Endodermal cell (in vitro differentiated cells): Measurements from ENCODE around the gene HS6ST2. TPM values are rescaled to one million over a fixed set of nuclear protein-coding genes. Genes with fewer than 3 reads are reported as not detected.

Experiments used
- DNase-seq: peaks from one replicate; pipeline ENCODE4 v3.0.0-alpha.2; 2017
- H3K27ac ChIP-seq: 2 replicates; pipeline ENCODE4 v1.5.1; 2013; ENCODE audit warnings: mild to moderate bottlenecking, low read depth, low read length, moderate library complexity
- H3K27me3 ChIP-seq: 2 replicates; pipeline ENCODE4 v1.6.1; 2013; ENCODE audit warnings: mild to moderate bottlenecking, low read length, moderate library complexity; ENCODE audit not compliant: insufficient read depth, control insufficient read depth, poor library complexity, severe bottlenecking
- H3K36me3 ChIP-seq: 2 replicates; pipeline ENCODE4 v1.7.0; 2013; ENCODE audit warnings: mild to moderate bottlenecking, low read length, moderate library complexity; ENCODE audit not compliant: control insufficient read depth, insufficient read depth
- H3K4me1 ChIP-seq: one replicate; pipeline ENCODE4 v1.7.0; 2013; ENCODE audit warnings: low read length; ENCODE audit not compliant: control insufficient read depth, insufficient read depth
- H3K4me3 ChIP-seq: 2 replicates; pipeline ENCODE4 v1.5.1; 2013; ENCODE audit warnings: mild to moderate bottlenecking, low read length, moderate library complexity
- H3K9ac ChIP-seq: 2 replicates; pipeline ENCODE4 v1.6.1; 2013; ENCODE audit warnings: mild to moderate bottlenecking, low read length, moderate library complexity; ENCODE audit not compliant: poor library complexity, severe bottlenecking; ENCODE audit errors: extremely low read depth
- H3K9me3 ChIP-seq: 2 replicates; pipeline ENCODE4 v1.6.1; 2013; ENCODE audit warnings: mild to moderate bottlenecking, low read length, moderate library complexity; ENCODE audit not compliant: control insufficient read depth
- H3K27ac Mint-ChIP-seq: 2 replicates; pipeline ENCODE4 v1.8.0; 2020; ENCODE audit warnings: mixed read lengths
- H3K27me3 Mint-ChIP-seq: 2 replicates; pipeline ENCODE4 v1.8.0; 2021; ENCODE audit warnings: mild to moderate bottlenecking, mixed read lengths; ENCODE audit not compliant: insufficient read depth
- H3K36me3 Mint-ChIP-seq: 2 replicates; pipeline ENCODE4 v1.8.0; 2020; ENCODE audit warnings: low read depth, mixed read lengths
- H3K4me1 Mint-ChIP-seq: 2 replicates; pipeline ENCODE4 v1.8.0; 2020; ENCODE audit warnings: mixed read lengths
- H3K4me3 Mint-ChIP-seq: 2 replicates; pipeline ENCODE4 v1.8.0; 2020; ENCODE audit warnings: mild to moderate bottlenecking, moderate library complexity, mixed read lengths
- H3K9me3 Mint-ChIP-seq: 2 replicates; pipeline ENCODE4 v1.8.0; 2020; ENCODE audit warnings: mild to moderate bottlenecking, mixed read lengths
- WGBS, 2 experiments: methylation state at CpG; one replicate each; pipeline versions ENCODE4 v1.1.5 to v1.1.7; 2013; ENCODE audit warnings: missing lambda C conversion rate in 2 of 2, mixed read lengths in 1 of 2; ENCODE audit not compliant: insufficient coverage in 1 of 2, insufficient read length in 1 of 2; 5-methylcytosine and 5-hydroxymethylcytosine counted together
- total RNA-seq, 2 donors: library from RNA; stranded (reverse); fragmentation: NEBNext Ultra II Directional in 1 of 2; extraction: Animal tissue kit (Norgen Biotek cat#: 25700) in 1 of 2; gene quantifications; 2 replicates in 1 of 2; 3 replicates in 1 of 2; pipeline ENCODE4 v1.2.1, GENCODE V29; 2021
- TF ChIP-seq, protein P1 (sequence below): fragments of 200-600 bp; sonication (generic); conservative IDR thresholded peaks from 2 replicates; pipeline ENCODE4 v1.5.0; 2021; ENCODE audit warnings: antibody characterized with exemption, mild to moderate bottlenecking

Gene HS6ST2
- total RNA-seq, 2 donors from 2014 or later = 4.1 to 19.4 TPM

DNA sequence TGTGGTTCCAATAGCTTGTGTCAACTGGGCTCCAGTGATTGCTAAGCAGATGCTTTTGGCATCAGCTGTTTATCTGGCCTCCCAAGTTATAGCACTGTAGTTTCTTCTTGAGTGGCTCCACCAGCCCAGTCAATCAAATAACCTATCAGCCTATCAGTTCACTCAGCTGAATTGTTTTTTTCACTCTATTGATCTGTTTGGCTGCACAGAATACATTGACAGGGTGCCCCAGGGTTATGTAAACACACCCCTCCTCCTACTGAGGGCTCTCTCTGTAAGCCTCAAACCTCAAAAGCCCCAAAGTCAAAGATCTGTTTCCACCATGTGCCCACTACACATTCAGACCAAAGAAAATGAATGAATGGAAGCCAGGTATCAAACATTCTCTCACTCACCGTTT is 214.0 kb downstream of the HS6ST2 start:
- no peak overlapping the region for H3K27ac ChIP-seq
- TF ChIP-seq, protein P1, sequence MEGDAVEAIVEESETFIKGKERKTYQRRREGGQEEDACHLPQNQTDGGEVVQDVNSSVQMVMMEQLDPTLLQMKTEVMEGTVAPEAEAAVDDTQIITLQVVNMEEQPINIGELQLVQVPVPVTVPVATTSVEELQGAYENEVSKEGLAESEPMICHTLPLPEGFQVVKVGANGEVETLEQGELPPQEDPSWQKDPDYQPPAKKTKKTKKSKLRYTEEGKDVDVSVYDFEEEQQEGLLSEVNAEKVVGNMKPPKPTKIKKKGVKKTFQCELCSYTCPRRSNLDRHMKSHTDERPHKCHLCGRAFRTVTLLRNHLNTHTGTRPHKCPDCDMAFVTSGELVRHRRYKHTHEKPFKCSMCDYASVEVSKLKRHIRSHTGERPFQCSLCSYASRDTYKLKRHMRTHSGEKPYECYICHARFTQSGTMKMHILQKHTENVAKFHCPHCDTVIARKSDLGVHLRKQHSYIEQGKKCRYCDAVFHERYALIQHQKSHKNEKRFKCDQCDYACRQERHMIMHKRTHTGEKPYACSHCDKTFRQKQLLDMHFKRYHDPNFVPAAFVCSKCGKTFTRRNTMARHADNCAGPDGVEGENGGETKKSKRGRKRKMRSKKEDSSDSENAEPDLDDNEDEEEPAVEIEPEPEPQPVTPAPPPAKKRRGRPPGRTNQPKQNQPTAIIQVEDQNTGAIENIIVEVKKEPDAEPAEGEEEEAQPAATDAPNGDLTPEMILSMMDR = no peak
- no peak overlapping the region for H3K9ac ChIP-seq
- no CpG with 5 or more reads among the region's 1 CpG for WGBS, 2 experiments
- no peaks in the 10 kb centered on the region for H3K4me1 ChIP-seq
- Mint-ChIP-seq H3K9me3 (no peaks in the 10 kb centered on the region), H3K27ac (no peak overlapping the region), H3K4me1 (peaks cover 41% of the 10 kb centered on the region), H3K36me3 (no peaks in the 10 kb centered on the region), H3K27me3 (peaks cover 17% of the 10 kb centered on the region), H3K4me3 (no peak overlapping the region)
- H3K4me3 ChIP-seq = no peak overlapping the region
- no peak for DNase-seq
- H3K9me3 ChIP-seq = no peaks in the 10 kb centered on the region
- no peaks in the 10 kb centered on the region for H3K27me3 ChIP-seq
- no peaks in the 10 kb centered on the region for H3K36me3 ChIP-seq

DNA sequence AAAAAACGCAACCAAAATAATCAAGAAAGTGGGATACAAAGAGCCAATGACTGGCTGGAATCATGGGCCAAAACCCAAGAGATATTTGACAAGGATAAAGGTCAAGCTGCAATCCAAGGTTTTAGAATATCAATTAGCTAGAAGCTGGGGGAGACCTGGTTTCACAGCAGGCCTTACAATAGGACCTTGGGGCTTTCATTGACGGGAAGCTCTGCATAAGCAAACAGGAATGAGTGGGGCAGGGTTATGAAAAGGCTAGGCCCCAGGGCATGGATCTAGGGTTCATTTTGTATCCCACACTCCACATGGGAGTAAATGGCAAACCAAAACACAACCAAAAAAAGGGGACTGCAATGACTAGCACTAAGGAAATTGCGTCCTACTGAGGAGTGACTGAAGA is 215.3 kb downstream of the HS6ST2 start:
- DNase-seq = no peak
- no peak overlapping the region for H3K27ac Mint-ChIP-seq
- no peaks in the 10 kb centered on the region for H3K4me1 ChIP-seq
- H3K27me3 ChIP-seq = peaks cover 10% of the 10 kb centered on the region
- no peaks in the 10 kb centered on the region for H3K9me3 ChIP-seq
- H3K27me3 Mint-ChIP-seq = peaks cover 29% of the 10 kb centered on the region
- H3K36me3 ChIP-seq = no peaks in the 10 kb centered on the region
- no peaks in the 10 kb centered on the region for H3K36me3 Mint-ChIP-seq
- no peak overlapping the region for H3K9ac ChIP-seq
- no peaks in the 10 kb centered on the region for H3K9me3 Mint-ChIP-seq
- H3K4me1 Mint-ChIP-seq = peaks cover 46% of the 10 kb centered on the region
- no peak overlapping the region for H3K4me3 Mint-ChIP-seq
- TF ChIP-seq, protein P1 = no peak
- no peak overlapping the region for H3K27ac ChIP-seq
- no peak overlapping the region for H3K4me3 ChIP-seq
- 72% methylated on average over 3 of the region's 3 CpGs; no CpG with 5 or more reads in 1 of the 2 experiments for WGBS, 2 experiments

DNA sequence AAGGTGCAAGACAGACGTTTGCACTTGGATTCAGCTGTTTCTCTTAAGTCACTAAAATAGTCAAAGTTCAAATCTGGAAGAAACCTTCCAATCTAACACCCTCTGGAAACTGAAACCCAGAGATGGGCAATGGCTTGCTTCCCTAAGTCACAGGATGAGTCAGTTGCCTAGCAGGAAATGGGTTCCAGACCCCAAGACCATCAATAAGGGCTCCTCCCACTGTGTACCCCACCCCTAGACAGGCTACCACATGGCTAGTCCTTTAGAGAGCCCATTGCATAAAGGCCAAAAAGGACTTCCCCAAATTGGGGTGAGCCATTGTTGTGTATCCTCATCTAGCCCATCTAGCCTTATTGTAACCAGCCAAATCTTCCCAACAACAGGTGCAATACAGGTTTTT is 216.2 kb downstream of the HS6ST2 start:
- Mint-ChIP-seq H3K27me3 (peaks cover 33% of the 10 kb centered on the region), H3K4me1 (peaks cover 47% of the 10 kb centered on the region), H3K36me3 (no peaks in the 10 kb centered on the region), H3K9me3 (no peaks in the 10 kb centered on the region), H3K4me3 (no peak overlapping the region), H3K27ac (no peak overlapping the region)
- 25% methylated on average over 1 of the region's 1 CpG; no CpG with 5 or more reads in 1 of the 2 experiments for WGBS, 2 experiments
- H3K9me3 ChIP-seq = no peaks in the 10 kb centered on the region
- H3K4me1 ChIP-seq = no peaks in the 10 kb centered on the region
- H3K27me3 ChIP-seq = peaks cover 11% of the 10 kb centered on the region
- H3K9ac ChIP-seq = no peak overlapping the region
- no peak overlapping the region for H3K4me3 ChIP-seq
- H3K27ac ChIP-seq = no peak overlapping the region
- H3K36me3 ChIP-seq = no peaks in the 10 kb centered on the region
- no peak for DNase-seq
- TF ChIP-seq, protein P1 = no peak
